ENCODE data around the gene RBMS2. TPM values are rescaled to one million over a fixed set of nuclear protein-coding genes. Genes with fewer than 3 reads are reported as not detected.

RBMS2 gene
- total RNA-seq, 3 donors from 2014 or later (not counting 1 experiment from before 2014, with no cell fraction given): 10.8 to 16.5 (median 15.6) TPM

- Mint-ChIP-seq H3K4me1 (peaks cover 23 to 30% of the 10 kb centered on the region in 2 donors), H3K9me3 (no peaks in the 10 kb centered on the region), H3K27ac (peak overlapping the region; percentile 70 to 88), H3K36me3 (no peaks in the 10 kb centered on the region), H3K27me3 (ENCODE audit: low read depth in 2 of 2) (no peaks in the 10 kb centered on the region), H3K4me3 (peak overlapping the region; percentile 98)
- no peak for ATAC-seq
- peak in 1 of 2 donors; percentile 21 for DNase-seq
- TF ChIP-seq, protein P1, sequence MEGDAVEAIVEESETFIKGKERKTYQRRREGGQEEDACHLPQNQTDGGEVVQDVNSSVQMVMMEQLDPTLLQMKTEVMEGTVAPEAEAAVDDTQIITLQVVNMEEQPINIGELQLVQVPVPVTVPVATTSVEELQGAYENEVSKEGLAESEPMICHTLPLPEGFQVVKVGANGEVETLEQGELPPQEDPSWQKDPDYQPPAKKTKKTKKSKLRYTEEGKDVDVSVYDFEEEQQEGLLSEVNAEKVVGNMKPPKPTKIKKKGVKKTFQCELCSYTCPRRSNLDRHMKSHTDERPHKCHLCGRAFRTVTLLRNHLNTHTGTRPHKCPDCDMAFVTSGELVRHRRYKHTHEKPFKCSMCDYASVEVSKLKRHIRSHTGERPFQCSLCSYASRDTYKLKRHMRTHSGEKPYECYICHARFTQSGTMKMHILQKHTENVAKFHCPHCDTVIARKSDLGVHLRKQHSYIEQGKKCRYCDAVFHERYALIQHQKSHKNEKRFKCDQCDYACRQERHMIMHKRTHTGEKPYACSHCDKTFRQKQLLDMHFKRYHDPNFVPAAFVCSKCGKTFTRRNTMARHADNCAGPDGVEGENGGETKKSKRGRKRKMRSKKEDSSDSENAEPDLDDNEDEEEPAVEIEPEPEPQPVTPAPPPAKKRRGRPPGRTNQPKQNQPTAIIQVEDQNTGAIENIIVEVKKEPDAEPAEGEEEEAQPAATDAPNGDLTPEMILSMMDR (IDR thresholded peaks at IDR 0.05): no peak
- intact Hi-C loops (cut with micrococcal nuclease): no loop called here
- H3K36me3 ChIP-seq (ENCODE audit: control insufficient read depth, insufficient read depth, low read length): no peaks in the 10 kb centered on the region
- peaks cover 11% of the 10 kb centered on the region for H3K4me1 ChIP-seq (ENCODE audit: control insufficient read depth, insufficient read depth, low read length)
- 68% methylated on average over 4 of the region's 4 CpGs for WGBS (ENCODE audit: insufficient coverage)
- H3K9me3 ChIP-seq (ENCODE audit: control insufficient read depth, insufficient read depth, low read length): no peaks in the 10 kb centered on the region
- no peaks in the 10 kb centered on the region for H3K27me3 ChIP-seq (ENCODE audit: control insufficient read depth, insufficient read depth, low read length)
- H3K4me3 ChIP-seq (ENCODE audit: low read length): peak overlapping the region; percentile 40
- H3K27ac ChIP-seq (ENCODE audit: low read length): peak overlapping the region; percentile 2
Measured at GRCh38 chr12:56522411-56523193, 982 bp downstream of the RBMS2 start.

DNA sequence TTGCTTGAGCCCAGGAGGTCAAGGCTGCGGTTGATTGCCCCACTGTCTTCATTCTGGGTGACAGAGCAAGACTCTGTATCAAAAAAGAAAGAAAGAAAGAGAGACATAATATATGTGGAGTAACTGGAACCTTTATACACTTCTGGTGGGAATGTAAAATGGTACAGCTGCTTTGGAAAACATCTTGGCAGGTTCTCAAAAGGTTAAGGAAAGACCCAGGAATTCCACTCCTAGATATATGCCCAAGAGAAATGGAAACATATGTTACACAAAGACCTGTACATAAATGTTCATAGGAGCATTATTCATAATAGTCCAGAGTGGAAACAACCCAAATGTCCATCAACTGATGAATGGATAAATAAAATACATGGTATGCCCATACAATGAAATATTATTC is 7.2 kb downstream of the RBMS2 start:
- TF ChIP-seq, protein P1 (IDR thresholded peaks at IDR 0.05): no peak
- 94% methylated on average over 1 of the region's 1 CpG for WGBS (ENCODE audit: insufficient coverage)
- DNase-seq: no peak

DNA sequence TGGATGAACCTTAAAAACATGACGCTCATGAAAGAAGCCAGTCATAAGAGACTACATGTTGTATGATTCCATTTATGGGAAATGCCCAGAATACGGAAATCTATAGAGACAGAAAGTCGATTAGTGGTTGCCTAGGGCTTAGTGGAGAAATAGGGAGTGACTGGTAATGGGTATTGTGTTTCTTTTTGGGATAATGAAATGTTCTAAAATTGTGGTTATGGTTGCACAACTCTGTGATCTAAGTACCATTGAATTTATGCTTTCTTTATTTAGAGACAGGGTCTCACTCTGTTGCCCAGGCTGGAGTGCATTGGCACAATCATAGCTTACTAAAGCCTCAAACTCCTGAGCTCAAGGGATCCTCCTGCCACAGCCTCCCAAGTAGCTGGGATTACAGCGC is 8.0 kb downstream of the RBMS2 start:
- no peaks in the 10 kb centered on the region for H3K36me3 Mint-ChIP-seq
- no peaks in the 10 kb centered on the region for H3K27me3 Mint-ChIP-seq (ENCODE audit: low read depth in 2 of 2)
- H3K4me3 Mint-ChIP-seq: no peak overlapping the region
- 93% methylated on average over 4 of the region's 4 CpGs for WGBS (ENCODE audit: insufficient coverage)
- TF ChIP-seq, protein P1 (IDR thresholded peaks at IDR 0.05): no peak
- Histone ChIP-seq H3K36me3 (ENCODE audit: control insufficient read depth, insufficient read depth, low read length) (no peaks in the 10 kb centered on the region), H3K27ac (ENCODE audit: low read length) (no peak overlapping the region), H3K9me3 (ENCODE audit: control insufficient read depth, insufficient read depth, low read length) (no peaks in the 10 kb centered on the region), H3K4me1 (ENCODE audit: control insufficient read depth, insufficient read depth, low read length) (no peaks in the 10 kb centered on the region), H3K4me3 (ENCODE audit: low read length) (no peak overlapping the region), H3K27me3 (ENCODE audit: control insufficient read depth, insufficient read depth, low read length) (no peaks in the 10 kb centered on the region)
- no peaks in the 10 kb centered on the region for H3K9me3 Mint-ChIP-seq
- intact Hi-C loops (cut with micrococcal nuclease): no loop called here
- H3K4me1 Mint-ChIP-seq: peaks cover 0 to 3% of the 10 kb centered on the region in 2 donors
- DNase-seq (no peak), ATAC-seq (no peak)
- H3K27ac Mint-ChIP-seq: no peak overlapping the region

More for the DNA sequence above, 7.2 kb downstream of the RBMS2 start:
- H3K9me3 ChIP-seq (ENCODE audit: control insufficient read depth, insufficient read depth, low read length): no peaks in the 10 kb centered on the region
- H3K4me1 Mint-ChIP-seq: peaks cover 0 to 3% of the 10 kb centered on the region in 2 donors
- no peak overlapping the region for H3K4me3 Mint-ChIP-seq
- no peak overlapping the region for H3K27ac Mint-ChIP-seq
- H3K36me3 Mint-ChIP-seq: no peaks in the 10 kb centered on the region
- no peak overlapping the region for H3K27ac ChIP-seq (ENCODE audit: low read length)
- H3K27me3 Mint-ChIP-seq (ENCODE audit: low read depth in 2 of 2): no peaks in the 10 kb centered on the region
- no peaks in the 10 kb centered on the region for H3K27me3 ChIP-seq (ENCODE audit: control insufficient read depth, insufficient read depth, low read length)
- no peak for ATAC-seq
- H3K9me3 Mint-ChIP-seq: no peaks in the 10 kb centered on the region
- H3K4me3 ChIP-seq (ENCODE audit: low read length): no peak overlapping the region
- H3K36me3 ChIP-seq (ENCODE audit: control insufficient read depth, insufficient read depth, low read length): no peaks in the 10 kb centered on the region
- intact Hi-C loops (cut with micrococcal nuclease): no loop called here
- H3K4me1 ChIP-seq (ENCODE audit: control insufficient read depth, insufficient read depth, low read length): no peaks in the 10 kb centered on the region

Data from natural killer cell (primary cell).